SK-N-SH (cell line): ENCODE measurements around the gene EIF2B4. TPM values are rescaled to one million over a fixed set of nuclear protein-coding genes. Genes with fewer than 3 reads are reported as not detected.

ENCODE experiments used
- CHD2 ChIP-seq: fragments of 150-350 bp; IDR thresholded peaks from 2 replicates; pipeline ENCODE4 v1.6.1; 2018; ENCODE audit warnings: low read length; ENCODE audit not compliant: partially characterized antibody
- FOSL2 ChIP-seq: IDR thresholded peaks from 2 replicates; pipeline ENCODE4 v1.4.0; 2012; ENCODE audit warnings: low read depth, mild to moderate bottlenecking, moderate library complexity, borderline replicate concordance
- FOXJ3 ChIP-seq: sonication (generic); formaldehyde crosslinking; IDR thresholded peaks from 2 replicates; pipeline ENCODE4 v1.5.1; 2020; ENCODE audit warnings: mild to moderate bottlenecking, missing genetic modification reagents
- GABPA ChIP-seq: IDR thresholded peaks from 2 replicates; pipeline ENCODE4 v1.4.0; 2012; ENCODE audit warnings: low read depth, mild to moderate bottlenecking
- GATA2 ChIP-seq: sonication (generic); formaldehyde crosslinking; IDR thresholded peaks from 2 replicates; pipeline ENCODE4 v1.5.0; 2020; ENCODE audit warnings: mild to moderate bottlenecking, missing genetic modification reagents
- IRF3 ChIP-seq: fragments of 150-350 bp; IDR thresholded peaks from 2 replicates; pipeline ENCODE4 v1.6.1; 2016; ENCODE audit warnings: mild to moderate bottlenecking, low read depth, low read length
- MXI1 ChIP-seq: IDR thresholded peaks from 2 replicates; pipeline ENCODE4 v1.6.1; 2012; ENCODE audit warnings: mild to moderate bottlenecking, low read depth, low read length, improper control_type of control experiment
- NFIC ChIP-seq: IDR thresholded peaks from 2 replicates; pipeline ENCODE4 v1.4.0; 2012; ENCODE audit warnings: borderline replicate concordance
- NRF1 ChIP-seq: IDR thresholded peaks from 2 replicates; pipeline ENCODE4 v1.6.1; 2012; ENCODE audit warnings: low read depth, mild to moderate bottlenecking, low read length
- POLR2AphosphoS5 ChIP-seq: IDR thresholded peaks from 2 replicates; pipeline ENCODE4 v1.6.1; 2012; ENCODE audit warnings: low read depth, low read length
- RAD21 ChIP-seq: IDR thresholded peaks from 2 replicates; pipeline ENCODE4 v1.6.1; 2012; ENCODE audit warnings: mild to moderate bottlenecking, low read length
- RFX5 ChIP-seq: IDR thresholded peaks from 2 replicates; pipeline ENCODE4 v1.6.1; 2012; ENCODE audit warnings: mild to moderate bottlenecking, improper control_type of control experiment, low read length
- RXRA ChIP-seq: IDR thresholded peaks from 2 replicates; pipeline ENCODE4 v1.4.0; 2012; ENCODE audit warnings: low read depth, mild to moderate bottlenecking, borderline replicate concordance
- SIN3A ChIP-seq: IDR thresholded peaks from 2 replicates; pipeline ENCODE4 v1.6.1; 2012; ENCODE audit warnings: low read depth, mild to moderate bottlenecking, low read length, moderate library complexity, borderline replicate concordance
- SMC3 ChIP-seq: IDR thresholded peaks from 2 replicates; pipeline ENCODE4 v1.6.1; 2012; ENCODE audit warnings: low read depth, low read length, improper control_type of control experiment
- TEAD4 ChIP-seq: IDR thresholded peaks from 2 replicates; pipeline ENCODE4 v1.4.0; 2012; ENCODE audit warnings: mild to moderate bottlenecking, borderline replicate concordance; ENCODE audit not compliant: insufficient read depth
- USF1 ChIP-seq: IDR thresholded peaks from 2 replicates; pipeline ENCODE4 v1.4.0; 2012; ENCODE audit warnings: low read depth, borderline replicate concordance
- USF2 ChIP-seq: fragments of 150-350 bp; IDR thresholded peaks from 2 replicates; pipeline ENCODE4 v1.6.1; 2017; ENCODE audit warnings: antibody characterized with exemption, low read length, low read depth, borderline replicate concordance
- YY1 ChIP-seq: IDR thresholded peaks from 2 replicates; pipeline ENCODE4 v1.4.0; 2012; ENCODE audit warnings: low read depth, mild to moderate bottlenecking
- ZBTB33 ChIP-seq: IDR thresholded peaks from 2 replicates; pipeline ENCODE4 v1.4.0; 2012; ENCODE audit warnings: low read depth, borderline replicate concordance
- polyA plus RNA-seq, 3 experiments: library from polyadenylated mRNA; depleted of rRNA; stranded (reverse); fragments of >200 nt; gene quantifications; 2 replicates each; pipeline ENCODE4 v1.2.3, GENCODE V29; 2012

EIF2B4 gene
- polyA plus RNA-seq, 1 of the 3 experiments (the other 2 are of a cell fraction), result 51.7 TPM

DNA sequence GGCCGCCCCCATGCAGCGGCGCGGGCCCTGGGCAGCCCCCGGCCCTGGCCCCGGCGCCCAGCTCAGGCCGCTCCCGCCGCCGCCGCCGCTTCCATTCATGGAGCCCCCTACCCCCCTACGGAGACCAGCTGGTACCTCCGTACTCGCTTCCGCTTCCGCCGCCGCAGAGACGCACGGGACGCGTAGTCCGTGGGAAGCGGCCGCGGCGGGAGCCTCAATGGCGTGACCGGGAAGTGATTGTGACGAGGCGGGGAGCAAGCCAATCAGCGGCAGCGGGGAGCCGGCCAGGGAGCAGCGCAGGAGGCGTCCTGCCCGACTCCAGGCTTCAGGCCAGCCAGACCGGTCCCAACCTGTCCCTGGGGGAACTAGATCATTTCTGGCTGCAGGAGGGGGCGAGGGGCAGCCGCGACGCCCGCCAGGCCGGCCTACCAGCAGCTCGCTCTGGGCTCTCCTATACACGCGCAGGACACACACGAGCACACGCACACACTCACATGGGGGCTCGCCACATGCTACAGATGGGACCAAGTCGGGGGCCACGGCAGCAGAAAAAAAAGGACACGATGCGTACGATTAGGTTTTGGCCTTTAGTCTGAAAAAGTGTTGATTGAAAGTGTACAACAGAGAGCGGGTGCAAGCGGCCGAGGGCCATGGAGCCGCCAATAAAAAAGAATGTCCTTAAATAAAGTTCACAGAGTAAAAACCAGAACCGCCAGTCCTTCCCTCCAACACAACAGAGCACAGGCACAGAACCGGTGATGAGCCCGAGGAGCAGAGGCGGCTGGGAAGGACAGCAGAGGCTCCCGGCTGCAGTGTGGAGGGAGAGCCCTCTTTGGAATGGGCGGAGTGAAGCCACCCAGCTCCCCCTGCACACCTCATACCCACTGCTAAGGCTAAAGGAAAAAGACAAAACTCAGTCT lies 10.7 kb upstream of the EIF2B4 start, which contains the start of gene ZNF513 (continued):
- peak; percentile 86 for TF ChIP-seq SIN3A
- TF ChIP-seq RFX5, result peak; percentile 62; the same call in 1 of the 2 replicates
- peak; percentile 76 for TF ChIP-seq YY1
- no peak for TF ChIP-seq GATA2 (CRISPR knock-in tag)
- peak; percentile 47; the same call in 1 of the 2 replicates for TF ChIP-seq NRF1
- peak; percentile 96 for TF ChIP-seq CHD2
- peak; percentile 36; the same call in 1 of the 2 replicates for TF ChIP-seq IRF3
- no peak; the same call in 1 of the 2 replicates for TF ChIP-seq FOSL2
- TF ChIP-seq RAD21, result no peak
- TF ChIP-seq NFIC, result 0 out of 2 replicates have a peak, but pooled peaks have one; percentile 11
- TF ChIP-seq GABPA, result peak; percentile 94
- TF ChIP-seq MXI1, result peak; percentile 76
- peak; percentile 23; the same call in 1 of the 2 replicates for TF ChIP-seq FOXJ3 (CRISPR knock-in tag)
- TF ChIP-seq SMC3, result no peak
- TF ChIP-seq USF2, result no peak
- peak; percentile 95 for TF ChIP-seq POLR2AphosphoS5
- peak; percentile 68; the same call in 1 of the 2 replicates for TF ChIP-seq USF1
- TF ChIP-seq ZBTB33, result peak; percentile 58; the same call in 1 of the 2 replicates
- TF ChIP-seq TEAD4, result no peak
- TF ChIP-seq RXRA, result no peak
